NT2/D1 (cell line): Measurements from ENCODE around the gene TJAP1.

ENCODE experiments used
- DNase-seq: peaks from one replicate; pipeline ENCODE4 v3.0.0-alpha.2; 2011; ENCODE audit warnings: low read depth, low spot score
- H3K27me3 ChIP-seq: 2 replicates; pipeline ENCODE4 v1.6.0; 2011; ENCODE audit warnings: mild to moderate bottlenecking; ENCODE audit not compliant: insufficient read length, insufficient read depth
- H3K36me3 ChIP-seq: 2 replicates; pipeline ENCODE4 v1.6.1; 2011; ENCODE audit warnings: mild to moderate bottlenecking, low read length, mixed read lengths; ENCODE audit not compliant: insufficient read depth, insufficient read length
- H3K4me1 ChIP-seq: 2 replicates; pipeline ENCODE4 v1.5.1; 2011; ENCODE audit not compliant: insufficient read depth, insufficient read length
- H3K4me3 ChIP-seq: 2 replicates; pipeline ENCODE4 v1.5.1; 2011; ENCODE audit warnings: low read depth; ENCODE audit not compliant: insufficient read length
- H3K9ac ChIP-seq: 2 replicates; pipeline ENCODE4 v1.6.0; 2011; ENCODE audit warnings: low read depth; ENCODE audit not compliant: insufficient read length
- H3K9me3 ChIP-seq: 2 replicates; pipeline ENCODE4 v1.5.1; 2011; ENCODE audit warnings: mild to moderate bottlenecking, low read length; ENCODE audit not compliant: insufficient read depth
- SUZ12 ChIP-seq: IDR thresholded peaks from 2 replicates; pipeline ENCODE4 v1.6.1; 2011; ENCODE audit not compliant: insufficient read length, insufficient read depth; ENCODE audit errors: extremely low read depth
- YY1 ChIP-seq: IDR thresholded peaks from 2 replicates; pipeline ENCODE4 v1.6.1; 2011; ENCODE audit not compliant: insufficient read length, insufficient read depth
- ZNF274 ChIP-seq: IDR thresholded peaks from 2 replicates; pipeline ENCODE4 v1.6.1; 2011; ENCODE audit warnings: mild to moderate bottlenecking, low read depth, low read length

Gene TJAP1, protein sequence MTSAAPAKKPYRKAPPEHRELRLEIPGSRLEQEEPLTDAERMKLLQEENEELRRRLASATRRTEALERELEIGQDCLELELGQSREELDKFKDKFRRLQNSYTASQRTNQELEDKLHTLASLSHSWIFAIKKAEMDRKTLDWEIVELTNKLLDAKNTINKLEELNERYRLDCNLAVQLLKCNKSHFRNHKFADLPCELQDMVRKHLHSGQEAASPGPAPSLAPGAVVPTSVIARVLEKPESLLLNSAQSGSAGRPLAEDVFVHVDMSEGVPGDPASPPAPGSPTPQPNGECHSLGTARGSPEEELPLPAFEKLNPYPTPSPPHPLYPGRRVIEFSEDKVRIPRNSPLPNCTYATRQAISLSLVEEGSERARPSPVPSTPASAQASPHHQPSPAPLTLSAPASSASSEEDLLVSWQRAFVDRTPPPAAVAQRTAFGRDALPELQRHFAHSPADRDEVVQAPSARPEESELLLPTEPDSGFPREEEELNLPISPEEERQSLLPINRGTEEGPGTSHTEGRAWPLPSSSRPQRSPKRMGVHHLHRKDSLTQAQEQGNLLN

DNA sequence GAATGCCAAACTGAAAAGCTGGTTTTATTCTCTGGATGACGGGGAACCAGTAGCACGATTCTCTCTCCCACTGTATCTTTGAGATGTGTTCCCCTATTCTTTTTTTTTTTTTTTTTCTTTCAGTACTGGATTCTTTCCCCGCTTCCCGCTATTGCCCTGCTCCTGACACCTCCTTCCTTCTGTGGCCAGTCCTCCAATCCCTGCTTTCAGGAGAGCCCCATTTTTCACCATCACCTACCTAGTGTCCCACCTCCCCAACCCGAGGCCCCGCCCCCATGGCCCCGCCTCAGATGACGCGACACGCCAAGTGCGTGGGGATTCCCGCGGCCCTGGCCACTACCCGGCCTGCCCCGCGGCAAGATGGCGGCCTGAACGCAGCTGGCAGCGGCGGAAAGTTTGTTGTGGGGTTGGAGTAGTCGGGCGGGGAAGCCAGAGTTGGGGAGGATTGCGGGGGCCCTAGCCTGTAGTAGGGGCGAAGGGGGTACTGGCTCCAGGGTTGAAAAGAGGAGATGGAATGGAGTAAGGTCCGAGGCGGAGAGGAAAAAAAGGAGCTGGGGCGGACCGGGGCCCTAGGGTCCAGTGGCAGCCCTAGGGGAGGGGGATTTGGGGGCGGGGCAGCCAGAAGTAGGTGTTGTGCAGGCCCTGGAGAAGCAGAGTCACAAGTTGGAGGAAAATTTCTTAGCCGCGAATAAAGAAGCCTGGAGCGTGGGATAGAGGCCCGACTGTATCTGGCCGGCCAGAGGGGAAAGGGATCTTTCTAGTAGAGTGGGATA is at the start of gene TJAP1:
TJAP1 (plus strand) TSS at position 336 of the 773 bp plus-strand sequence. CDS start 21,432 bp downstream, outside the sequence.
- H3K36me3 ChIP-seq, result peaks cover 13% of the 10 kb centered on the region
- peak within 1 kb of the TSS; percentile 51 for H3K4me3 ChIP-seq
- TF ChIP-seq SUZ12, result no peak
- peak; percentile 70 for TF ChIP-seq YY1
- no peak for TF ChIP-seq ZNF274
- H3K4me1 ChIP-seq, result peaks cover 8% of the 10 kb centered on the region
- no peaks in the 10 kb centered on the region for H3K27me3 ChIP-seq
- no peaks in the 10 kb centered on the region for H3K9me3 ChIP-seq
- peak; percentile 63 for DNase-seq
- H3K9ac ChIP-seq, result peak within 1 kb of the TSS; percentile 87

DNA sequence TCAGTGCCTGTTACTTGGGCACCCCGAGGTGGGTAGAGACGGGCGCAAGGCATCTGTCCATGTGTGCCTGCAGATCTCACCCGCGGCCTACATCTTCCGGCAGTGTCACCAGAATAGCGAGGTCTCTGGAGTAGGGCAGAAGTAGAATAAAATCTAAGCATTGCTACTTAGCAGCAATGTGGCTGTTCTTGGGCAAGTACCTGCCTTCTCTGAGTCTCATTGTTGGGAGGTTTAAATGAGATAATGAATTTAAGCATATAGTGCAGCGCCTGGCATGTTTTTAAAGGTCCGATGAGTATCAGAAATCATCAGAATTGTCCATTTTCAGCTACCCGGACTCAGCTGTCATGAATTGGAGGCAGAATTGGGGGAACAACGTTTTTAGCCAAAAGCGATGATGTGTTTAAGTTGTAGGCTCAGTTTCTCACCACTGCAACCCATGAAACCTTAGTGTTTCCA is 49.2 kb upstream of the TJAP1 start:
- Histone ChIP-seq H3K4me1 (no peaks in the 10 kb centered on the region), H3K9me3 (peaks cover 10% of the 10 kb centered on the region; the same call in 1 of the 2 replicates), H3K4me3 (peak overlapping the region; percentile 97), H3K36me3 (peaks cover 24% of the 10 kb centered on the region), H3K9ac (peak overlapping the region; percentile 93), H3K27me3 (no peaks in the 10 kb centered on the region)
- TF ChIP-seq YY1, result no peak
- TF ChIP-seq ZNF274, result no peak
- TF ChIP-seq SUZ12, result no peak
- no peak for DNase-seq

DNA sequence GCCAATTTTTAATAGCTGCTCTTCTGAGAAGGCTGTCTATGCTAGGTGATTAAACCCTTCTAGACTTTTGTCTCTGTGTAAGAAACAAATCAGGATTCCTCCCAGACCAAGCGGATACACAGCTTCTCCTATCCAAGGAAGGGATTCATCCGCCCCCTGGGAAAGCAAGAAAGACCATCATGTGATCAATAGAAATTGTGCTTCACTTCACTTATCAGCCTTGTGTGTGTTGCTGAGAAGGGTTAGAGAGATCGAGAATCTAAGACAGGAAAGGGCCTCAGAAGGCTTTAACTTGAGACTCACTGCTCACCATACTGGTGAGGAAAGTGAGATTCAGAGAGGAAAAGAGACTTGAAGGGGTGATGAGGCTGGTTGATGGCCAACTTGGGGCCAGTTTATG is 48.5 kb upstream of the TJAP1 start:
- Histone ChIP-seq H3K4me1 (no peaks in the 10 kb centered on the region), H3K9ac (peak overlapping the region; percentile 93), H3K36me3 (peaks cover 30% of the 10 kb centered on the region), H3K27me3 (no peaks in the 10 kb centered on the region), H3K4me3 (peak overlapping the region; percentile 97), H3K9me3 (peaks cover 10% of the 10 kb centered on the region; the same call in 1 of the 2 replicates)
- no peak for TF ChIP-seq ZNF274
- no peak for TF ChIP-seq SUZ12
- TF ChIP-seq YY1, result no peak
- DNase-seq, result no peak

DNA sequence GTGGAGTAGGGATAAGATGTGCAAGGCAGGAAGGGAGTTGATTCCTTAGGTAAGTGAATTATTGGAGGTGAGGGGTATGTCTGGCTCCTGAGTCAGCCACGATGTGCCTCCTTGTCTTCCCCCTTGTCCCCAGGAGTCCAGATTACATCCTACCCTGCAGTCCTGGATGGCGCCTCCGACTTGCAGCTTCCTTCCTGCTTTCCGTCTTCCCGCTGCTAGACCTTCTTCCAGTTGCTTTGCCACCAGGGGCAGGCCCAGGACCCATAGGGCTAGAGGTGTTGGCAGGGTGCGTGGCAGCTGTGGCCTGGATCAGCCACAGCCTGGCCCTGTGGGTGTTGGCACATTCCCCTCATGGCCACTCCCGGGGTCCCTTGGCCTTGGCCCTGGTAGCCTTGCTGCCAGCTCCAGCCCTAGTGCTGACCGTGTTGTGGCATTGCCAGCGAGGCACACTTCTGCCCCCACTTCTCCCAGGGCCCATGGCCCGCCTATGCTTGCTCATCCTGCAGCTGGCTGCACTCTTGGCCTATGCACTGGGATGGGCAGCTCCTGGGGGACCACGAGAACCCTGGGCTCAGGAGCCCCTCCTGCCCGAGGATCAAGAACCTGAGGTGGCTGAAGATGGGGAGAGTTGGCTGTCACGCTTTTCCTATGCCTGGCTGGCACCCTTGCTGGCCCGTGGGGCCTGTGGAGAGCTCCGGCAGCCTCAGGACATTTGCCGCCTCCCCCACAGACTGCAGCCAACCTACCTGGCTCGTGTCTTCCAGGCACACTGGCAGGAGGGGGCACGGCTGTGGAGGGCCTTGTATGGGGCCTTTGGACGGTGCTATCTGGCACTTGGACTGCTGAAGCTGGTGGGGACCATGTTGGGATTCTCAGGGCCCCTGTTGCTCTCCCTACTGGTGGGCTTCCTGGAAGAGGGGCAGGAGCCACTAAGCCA is 45.1 kb upstream of the TJAP1 start:
- Histone ChIP-seq H3K27me3 (no peaks in the 10 kb centered on the region), H3K9me3 (no peaks in the 10 kb centered on the region), H3K36me3 (peaks cover 43% of the 10 kb centered on the region), H3K9ac (no peak overlapping the region), H3K4me3 (no peak overlapping the region), H3K4me1 (peaks cover 6% of the 10 kb centered on the region)
- no peak for DNase-seq
- TF ChIP-seq ZNF274, result no peak
- TF ChIP-seq YY1, result no peak
- no peak for TF ChIP-seq SUZ12

DNA sequence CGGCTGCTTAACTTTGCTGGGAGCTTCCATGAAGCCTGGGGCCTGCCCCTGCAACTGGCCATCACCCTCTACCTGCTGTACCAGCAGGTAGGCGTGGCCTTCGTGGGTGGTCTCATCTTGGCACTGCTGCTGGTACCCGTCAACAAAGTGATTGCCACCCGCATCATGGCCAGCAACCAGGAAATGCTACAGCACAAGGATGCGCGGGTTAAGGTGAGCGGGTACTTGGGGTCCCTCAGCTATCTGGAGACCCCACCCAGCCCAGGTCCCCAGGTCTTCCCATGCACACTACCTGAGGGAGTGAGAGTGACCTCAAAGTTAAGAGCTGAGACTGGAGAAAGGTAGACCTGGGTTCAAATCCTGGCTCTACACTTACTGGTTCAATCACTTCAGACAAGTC is 44.2 kb upstream of the TJAP1 start:
- Histone ChIP-seq H3K4me3 (no peak overlapping the region), H3K9ac (no peak overlapping the region), H3K27me3 (no peaks in the 10 kb centered on the region), H3K36me3 (peaks cover 49% of the 10 kb centered on the region), H3K9me3 (no peaks in the 10 kb centered on the region), H3K4me1 (peaks cover 6% of the 10 kb centered on the region)
- TF ChIP-seq YY1, result no peak
- no peak for DNase-seq

DNA sequence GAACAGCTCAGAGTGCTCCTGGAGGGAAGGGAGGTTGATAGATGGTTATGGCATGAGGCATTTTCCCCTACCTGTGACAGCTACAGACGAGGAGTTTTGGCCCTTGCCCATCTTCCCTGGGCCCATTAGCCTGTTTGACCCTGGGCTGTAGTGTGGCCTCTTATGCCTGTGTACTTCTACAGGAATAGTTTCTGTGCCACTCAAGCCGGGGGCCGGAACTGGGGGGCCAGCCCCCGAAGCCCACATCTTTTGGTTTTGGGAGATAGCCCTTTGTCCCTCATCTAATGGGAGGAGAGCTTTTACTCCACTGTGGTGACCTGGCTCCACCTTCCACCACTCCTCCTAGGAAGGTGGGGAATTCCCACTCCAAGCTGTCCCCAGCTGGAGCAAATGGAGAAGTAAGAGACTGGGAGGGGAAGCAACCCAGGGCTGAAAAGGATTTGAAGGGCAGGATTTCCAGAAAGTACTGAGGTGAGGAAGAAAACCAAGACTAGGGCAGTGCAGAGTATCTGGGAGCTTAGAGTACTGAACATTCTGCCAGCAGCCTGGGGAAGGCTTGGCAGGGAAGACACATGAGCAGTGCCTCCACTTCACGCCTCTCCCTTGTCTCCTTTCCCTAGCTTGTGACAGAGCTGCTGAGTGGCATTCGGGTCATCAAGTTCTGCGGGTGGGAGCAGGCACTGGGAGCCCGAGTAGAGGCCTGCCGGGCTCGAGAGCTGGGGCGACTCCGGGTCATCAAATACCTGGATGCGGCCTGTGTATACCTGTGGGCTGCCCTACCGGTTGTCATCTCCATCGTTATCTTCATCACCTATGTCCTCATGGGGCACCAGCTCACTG is 43.1 kb upstream of the TJAP1 start:
- H3K4me3 ChIP-seq, result no peak overlapping the region
- no peaks in the 10 kb centered on the region for H3K9me3 ChIP-seq
- H3K9ac ChIP-seq, result no peak overlapping the region
- DNase-seq, result no peak
- H3K4me1 ChIP-seq, result peaks cover 6% of the 10 kb centered on the region
- no peak for TF ChIP-seq YY1
- TF ChIP-seq SUZ12, result no peak
- no peak for TF ChIP-seq ZNF274
- peaks cover 53% of the 10 kb centered on the region for H3K36me3 ChIP-seq
- no peaks in the 10 kb centered on the region for H3K27me3 ChIP-seq
